Measurements from ENCODE around the gene GSDME.

GSDME gene

DNA sequence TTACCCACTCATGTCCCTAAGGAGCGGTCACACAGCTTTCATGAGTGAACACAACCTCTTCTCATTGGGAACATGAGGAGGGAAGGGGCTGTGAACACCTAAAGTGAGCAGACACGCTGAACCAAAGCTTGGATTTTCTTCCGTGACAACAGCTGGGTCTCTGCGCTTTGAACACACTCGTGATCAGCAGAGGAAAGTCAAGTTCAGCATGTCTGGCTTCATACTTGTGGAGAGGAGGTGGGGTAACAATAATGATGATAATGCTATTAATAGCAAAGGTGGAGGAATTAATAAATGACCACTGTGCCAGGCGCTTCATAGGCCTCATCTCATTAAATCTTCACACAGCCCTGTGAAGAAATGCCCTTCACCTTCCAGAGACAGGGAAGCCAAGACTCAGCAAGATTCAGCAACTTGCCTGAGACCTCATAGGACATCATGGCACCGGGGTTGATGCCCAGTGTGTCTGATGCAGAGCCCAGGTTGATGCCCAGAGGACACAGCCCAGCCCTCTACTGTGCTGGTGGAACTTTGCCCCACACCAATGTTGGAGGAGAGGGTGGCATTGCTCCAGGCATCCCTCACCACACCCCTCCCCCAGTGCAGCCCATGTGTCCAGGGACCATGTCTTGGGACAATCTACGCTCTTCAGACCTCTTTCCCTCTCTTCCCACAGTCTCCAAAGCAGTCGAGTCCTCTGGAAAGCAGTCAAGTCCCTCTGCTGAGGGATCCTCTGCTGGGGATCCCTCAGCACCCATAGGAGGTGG, 40.6 kb downstream of the GSDME start (continued):
- TF ChIP-seq, protein P1, sequence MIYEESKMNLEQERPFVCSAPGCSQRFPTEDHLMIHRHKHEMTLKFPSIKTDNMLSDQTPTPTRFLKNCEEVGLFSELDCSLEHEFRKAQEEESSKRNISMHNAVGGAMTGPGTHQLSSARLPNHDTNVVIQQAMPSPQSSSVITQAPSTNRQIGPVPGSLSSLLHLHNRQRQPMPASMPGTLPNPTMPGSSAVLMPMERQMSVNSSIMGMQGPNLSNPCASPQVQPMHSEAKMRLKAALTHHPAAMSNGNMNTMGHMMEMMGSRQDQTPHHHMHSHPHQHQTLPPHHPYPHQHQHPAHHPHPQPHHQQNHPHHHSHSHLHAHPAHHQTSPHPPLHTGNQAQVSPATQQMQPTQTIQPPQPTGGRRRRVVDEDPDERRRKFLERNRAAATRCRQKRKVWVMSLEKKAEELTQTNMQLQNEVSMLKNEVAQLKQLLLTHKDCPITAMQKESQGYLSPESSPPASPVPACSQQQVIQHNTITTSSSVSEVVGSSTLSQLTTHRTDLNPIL (CRISPR knock-in tag; IDR thresholded peaks at IDR 0.05; ENCODE audit: low read depth), result no peak

- TF ChIP-seq TOX (CRISPR knock-in tag; IDR thresholded peaks at IDR 0.05; ENCODE audit: borderline replicate concordance) (no peak), ARNTL (CRISPR knock-in tag; IDR thresholded peaks at IDR 0.05; ENCODE audit: borderline replicate concordance, low read depth) (no peak), OSR1 (CRISPR knock-in tag; IDR thresholded peaks at IDR 0.05) (no peak), ZFP30 (CRISPR knock-in tag; IDR thresholded peaks at IDR 0.05) (no peak), CSDC2 (CRISPR knock-in tag; IDR thresholded peaks at IDR 0.05) (no peak), GLIS3 (CRISPR knock-in tag; IDR thresholded peaks at IDR 0.05) (no peak), ZNF70 (CRISPR knock-in tag; IDR thresholded peaks at IDR 0.05) (no peak)
- ATAC-seq, result peak; percentile 88
Measured at GRCh38 chr7:24715661-24716479, 41.4 kb downstream of the GSDME start.

- TF ChIP-seq, protein P2, sequence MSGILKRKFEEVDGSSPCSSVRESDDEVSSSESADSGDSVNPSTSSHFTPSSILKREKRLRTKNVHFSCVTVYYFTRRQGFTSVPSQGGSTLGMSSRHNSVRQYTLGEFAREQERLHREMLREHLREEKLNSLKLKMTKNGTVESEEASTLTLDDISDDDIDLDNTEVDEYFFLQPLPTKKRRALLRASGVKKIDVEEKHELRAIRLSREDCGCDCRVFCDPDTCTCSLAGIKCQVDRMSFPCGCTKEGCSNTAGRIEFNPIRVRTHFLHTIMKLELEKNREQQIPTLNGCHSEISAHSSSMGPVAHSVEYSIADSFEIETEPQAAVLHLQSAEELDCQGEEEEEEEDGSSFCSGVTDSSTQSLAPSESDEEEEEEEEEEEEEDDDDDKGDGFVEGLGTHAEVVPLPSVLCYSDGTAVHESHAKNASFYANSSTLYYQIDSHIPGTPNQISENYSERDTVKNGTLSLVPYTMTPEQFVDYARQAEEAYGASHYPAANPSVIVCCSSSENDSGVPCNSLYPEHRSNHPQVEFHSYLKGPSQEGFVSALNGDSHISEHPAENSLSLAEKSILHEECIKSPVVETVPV (CRISPR knock-in tag; IDR thresholded peaks at IDR 0.05), result no peak
- ATAC-seq, result no peak
Measured at GRCh38 chr7:24715171-24715570, 42.1 kb downstream of the GSDME start.

GRCh38 chr7:24714676-24715010, 42.6 kb downstream of the GSDME start:
- no peak for ATAC-seq
- TF ChIP-seq ISL1 (CRISPR knock-in tag; IDR thresholded peaks at IDR 0.05), result no peak

- TF ChIP-seq ZNF8 (CRISPR knock-in tag; IDR thresholded peaks at IDR 0.05), result no peak
- TF ChIP-seq, protein P2 (CRISPR knock-in tag; IDR thresholded peaks at IDR 0.05), result no peak
- TF ChIP-seq GLIS3 (CRISPR knock-in tag; IDR thresholded peaks at IDR 0.05), result no peak
- no peak for TF ChIP-seq SNAI2 (CRISPR knock-in tag; IDR thresholded peaks at IDR 0.05)
- TF ChIP-seq ZNF70 (CRISPR knock-in tag; IDR thresholded peaks at IDR 0.05), result no peak
- no peak for TF ChIP-seq ZFP30 (CRISPR knock-in tag; IDR thresholded peaks at IDR 0.05)
- no peak for TF ChIP-seq ISL1 (CRISPR knock-in tag; IDR thresholded peaks at IDR 0.05)
- TF ChIP-seq OSR1 (CRISPR knock-in tag; IDR thresholded peaks at IDR 0.05), result no peak
- no peak for TF ChIP-seq ZFP3 (CRISPR knock-in tag; IDR thresholded peaks at IDR 0.05)
- TF ChIP-seq POU6F1 (CRISPR knock-in tag; IDR thresholded peaks at IDR 0.05; ENCODE audit: borderline replicate concordance, low read depth), result no peak
- TF ChIP-seq, protein P1 (CRISPR knock-in tag; IDR thresholded peaks at IDR 0.05; ENCODE audit: low read depth), result no peak
- no peak for TF ChIP-seq CSDC2 (CRISPR knock-in tag; IDR thresholded peaks at IDR 0.05)
- TF ChIP-seq TCF4 (CRISPR knock-in tag; IDR thresholded peaks at IDR 0.05; ENCODE audit: borderline replicate concordance), result no peak
- TF ChIP-seq, protein P3, sequence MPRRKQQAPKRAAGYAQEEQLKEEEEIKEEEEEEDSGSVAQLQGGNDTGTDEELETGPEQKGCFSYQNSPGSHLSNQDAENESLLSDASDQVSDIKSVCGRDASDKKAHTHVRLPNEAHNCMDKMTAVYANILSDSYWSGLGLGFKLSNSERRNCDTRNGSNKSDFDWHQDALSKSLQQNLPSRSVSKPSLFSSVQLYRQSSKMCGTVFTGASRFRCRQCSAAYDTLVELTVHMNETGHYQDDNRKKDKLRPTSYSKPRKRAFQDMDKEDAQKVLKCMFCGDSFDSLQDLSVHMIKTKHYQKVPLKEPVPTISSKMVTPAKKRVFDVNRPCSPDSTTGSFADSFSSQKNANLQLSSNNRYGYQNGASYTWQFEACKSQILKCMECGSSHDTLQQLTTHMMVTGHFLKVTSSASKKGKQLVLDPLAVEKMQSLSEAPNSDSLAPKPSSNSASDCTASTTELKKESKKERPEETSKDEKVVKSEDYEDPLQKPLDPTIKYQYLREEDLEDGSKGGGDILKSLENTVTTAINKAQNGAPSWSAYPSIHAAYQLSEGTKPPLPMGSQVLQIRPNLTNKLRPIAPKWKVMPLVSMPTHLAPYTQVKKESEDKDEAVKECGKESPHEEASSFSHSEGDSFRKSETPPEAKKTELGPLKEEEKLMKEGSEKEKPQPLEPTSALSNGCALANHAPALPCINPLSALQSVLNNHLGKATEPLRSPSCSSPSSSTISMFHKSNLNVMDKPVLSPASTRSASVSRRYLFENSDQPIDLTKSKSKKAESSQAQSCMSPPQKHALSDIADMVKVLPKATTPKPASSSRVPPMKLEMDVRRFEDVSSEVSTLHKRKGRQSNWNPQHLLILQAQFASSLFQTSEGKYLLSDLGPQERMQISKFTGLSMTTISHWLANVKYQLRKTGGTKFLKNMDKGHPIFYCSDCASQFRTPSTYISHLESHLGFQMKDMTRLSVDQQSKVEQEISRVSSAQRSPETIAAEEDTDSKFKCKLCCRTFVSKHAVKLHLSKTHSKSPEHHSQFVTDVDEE (CRISPR knock-in tag; IDR thresholded peaks at IDR 0.05), result no peak
- TF ChIP-seq BACH2 (CRISPR knock-in tag; IDR thresholded peaks at IDR 0.05; ENCODE audit: borderline replicate concordance), result no peak
- TF ChIP-seq ZC3H10 (CRISPR knock-in tag; IDR thresholded peaks at IDR 0.05), result no peak
- TF ChIP-seq PPARA (CRISPR knock-in tag; IDR thresholded peaks at IDR 0.05; ENCODE audit: borderline replicate concordance), result no peak
- no peak for TF ChIP-seq TOX (CRISPR knock-in tag; IDR thresholded peaks at IDR 0.05; ENCODE audit: borderline replicate concordance)
- ATAC-seq, result no peak
Measured at GRCh38 chr7:24713850-24714675, 43.2 kb downstream of the GSDME start.

Measured in SK-N-SH treated with all-trans-retinoic acid at 6 μM for 48 hours (cell line).